ENCODE data around the gene PXK.

DNA sequence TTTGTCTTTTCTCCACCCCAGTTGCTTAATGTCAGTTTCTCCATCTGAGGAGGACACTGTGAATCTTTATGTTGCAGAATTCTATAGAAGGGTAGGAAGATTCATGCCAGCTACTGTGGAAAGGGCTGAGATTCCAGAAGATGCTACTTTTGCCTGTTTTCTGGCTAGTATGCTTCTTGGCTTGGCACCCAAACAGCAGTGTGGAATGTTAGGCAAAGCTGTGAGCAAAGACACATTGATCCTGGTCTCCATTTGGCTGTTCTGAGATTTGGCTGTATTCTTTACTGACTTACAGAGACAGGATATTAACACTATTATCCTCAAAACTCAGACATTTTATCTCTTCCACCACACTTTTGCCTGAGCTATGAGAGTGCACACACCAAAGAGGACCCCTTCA is 61.6 kb downstream of the PXK start:
- TF ChIP-seq, protein P1, sequence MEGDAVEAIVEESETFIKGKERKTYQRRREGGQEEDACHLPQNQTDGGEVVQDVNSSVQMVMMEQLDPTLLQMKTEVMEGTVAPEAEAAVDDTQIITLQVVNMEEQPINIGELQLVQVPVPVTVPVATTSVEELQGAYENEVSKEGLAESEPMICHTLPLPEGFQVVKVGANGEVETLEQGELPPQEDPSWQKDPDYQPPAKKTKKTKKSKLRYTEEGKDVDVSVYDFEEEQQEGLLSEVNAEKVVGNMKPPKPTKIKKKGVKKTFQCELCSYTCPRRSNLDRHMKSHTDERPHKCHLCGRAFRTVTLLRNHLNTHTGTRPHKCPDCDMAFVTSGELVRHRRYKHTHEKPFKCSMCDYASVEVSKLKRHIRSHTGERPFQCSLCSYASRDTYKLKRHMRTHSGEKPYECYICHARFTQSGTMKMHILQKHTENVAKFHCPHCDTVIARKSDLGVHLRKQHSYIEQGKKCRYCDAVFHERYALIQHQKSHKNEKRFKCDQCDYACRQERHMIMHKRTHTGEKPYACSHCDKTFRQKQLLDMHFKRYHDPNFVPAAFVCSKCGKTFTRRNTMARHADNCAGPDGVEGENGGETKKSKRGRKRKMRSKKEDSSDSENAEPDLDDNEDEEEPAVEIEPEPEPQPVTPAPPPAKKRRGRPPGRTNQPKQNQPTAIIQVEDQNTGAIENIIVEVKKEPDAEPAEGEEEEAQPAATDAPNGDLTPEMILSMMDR (IDR thresholded peaks at IDR 0.05): no peak
- TF ChIP-seq POLR2AphosphoS5 (IDR thresholded peaks at IDR 0.05): no peak
